ENCODE data around the gene PPP6R2.
A peak's percentile ranks its signal among the peaks of the same experiment; 100 is the strongest.

PPP6R2 gene, protein sequence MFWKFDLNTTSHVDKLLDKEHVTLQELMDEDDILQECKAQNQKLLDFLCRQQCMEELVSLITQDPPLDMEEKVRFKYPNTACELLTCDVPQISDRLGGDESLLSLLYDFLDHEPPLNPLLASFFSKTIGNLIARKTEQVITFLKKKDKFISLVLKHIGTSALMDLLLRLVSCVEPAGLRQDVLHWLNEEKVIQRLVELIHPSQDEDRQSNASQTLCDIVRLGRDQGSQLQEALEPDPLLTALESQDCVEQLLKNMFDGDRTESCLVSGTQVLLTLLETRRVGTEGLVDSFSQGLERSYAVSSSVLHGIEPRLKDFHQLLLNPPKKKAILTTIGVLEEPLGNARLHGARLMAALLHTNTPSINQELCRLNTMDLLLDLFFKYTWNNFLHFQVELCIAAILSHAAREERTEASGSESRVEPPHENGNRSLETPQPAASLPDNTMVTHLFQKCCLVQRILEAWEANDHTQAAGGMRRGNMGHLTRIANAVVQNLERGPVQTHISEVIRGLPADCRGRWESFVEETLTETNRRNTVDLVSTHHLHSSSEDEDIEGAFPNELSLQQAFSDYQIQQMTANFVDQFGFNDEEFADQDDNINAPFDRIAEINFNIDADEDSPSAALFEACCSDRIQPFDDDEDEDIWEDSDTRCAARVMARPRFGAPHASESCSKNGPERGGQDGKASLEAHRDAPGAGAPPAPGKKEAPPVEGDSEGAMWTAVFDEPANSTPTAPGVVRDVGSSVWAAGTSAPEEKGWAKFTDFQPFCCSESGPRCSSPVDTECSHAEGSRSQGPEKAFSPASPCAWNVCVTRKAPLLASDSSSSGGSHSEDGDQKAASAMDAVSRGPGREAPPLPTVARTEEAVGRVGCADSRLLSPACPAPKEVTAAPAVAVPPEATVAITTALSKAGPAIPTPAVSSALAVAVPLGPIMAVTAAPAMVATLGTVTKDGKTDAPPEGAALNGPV

DNA sequence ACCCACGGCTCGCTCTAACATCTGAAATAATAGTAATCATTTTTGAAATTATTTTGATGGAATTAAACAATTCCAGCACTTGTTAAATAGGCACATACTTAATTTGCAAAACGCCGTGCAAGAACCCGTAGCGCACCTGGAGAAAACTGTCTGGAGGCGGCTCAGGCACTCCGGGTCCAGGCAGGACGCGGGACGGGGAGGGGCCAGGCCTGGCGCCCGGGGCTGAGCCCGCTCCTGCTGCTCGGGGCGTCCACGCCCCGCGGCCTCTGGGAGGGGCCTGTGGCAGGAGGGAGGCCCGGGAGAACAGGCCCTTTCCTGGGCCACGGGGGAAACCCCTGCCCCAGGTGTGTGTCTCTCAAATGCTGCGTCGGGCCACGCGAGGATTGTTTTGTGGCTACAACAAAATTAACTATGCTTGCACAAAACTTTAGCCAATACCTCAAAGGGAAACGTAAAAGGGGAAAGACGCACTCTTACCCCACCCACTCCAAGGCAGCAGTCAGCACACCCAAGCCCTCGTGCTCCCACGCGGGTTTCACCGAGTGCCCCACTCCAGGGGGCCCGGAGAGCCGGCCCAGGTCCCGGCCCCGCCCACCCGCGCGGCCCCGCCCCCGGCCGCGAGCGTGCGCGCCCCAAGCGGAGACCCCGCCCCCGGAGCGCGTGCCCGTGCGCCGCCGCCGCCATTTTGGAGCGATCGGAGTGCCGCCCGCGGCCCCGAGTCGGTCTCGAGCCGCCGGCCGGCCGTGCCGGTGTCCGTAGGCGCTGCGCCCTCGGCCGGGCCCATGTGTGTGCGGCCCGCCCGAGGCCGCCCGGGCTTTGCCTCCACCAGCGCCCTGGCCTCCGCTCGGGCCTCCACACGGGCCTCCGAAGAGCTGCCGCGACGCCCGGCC is at the start of gene PPP6R2:
Gene PPP6R2, plus strand, starts transcription at position 677 of the 890 bp plus-strand sequence. CDS start 50,582 bp downstream, outside the sequence.
- DNase-seq = peak; percentile 44

DNA sequence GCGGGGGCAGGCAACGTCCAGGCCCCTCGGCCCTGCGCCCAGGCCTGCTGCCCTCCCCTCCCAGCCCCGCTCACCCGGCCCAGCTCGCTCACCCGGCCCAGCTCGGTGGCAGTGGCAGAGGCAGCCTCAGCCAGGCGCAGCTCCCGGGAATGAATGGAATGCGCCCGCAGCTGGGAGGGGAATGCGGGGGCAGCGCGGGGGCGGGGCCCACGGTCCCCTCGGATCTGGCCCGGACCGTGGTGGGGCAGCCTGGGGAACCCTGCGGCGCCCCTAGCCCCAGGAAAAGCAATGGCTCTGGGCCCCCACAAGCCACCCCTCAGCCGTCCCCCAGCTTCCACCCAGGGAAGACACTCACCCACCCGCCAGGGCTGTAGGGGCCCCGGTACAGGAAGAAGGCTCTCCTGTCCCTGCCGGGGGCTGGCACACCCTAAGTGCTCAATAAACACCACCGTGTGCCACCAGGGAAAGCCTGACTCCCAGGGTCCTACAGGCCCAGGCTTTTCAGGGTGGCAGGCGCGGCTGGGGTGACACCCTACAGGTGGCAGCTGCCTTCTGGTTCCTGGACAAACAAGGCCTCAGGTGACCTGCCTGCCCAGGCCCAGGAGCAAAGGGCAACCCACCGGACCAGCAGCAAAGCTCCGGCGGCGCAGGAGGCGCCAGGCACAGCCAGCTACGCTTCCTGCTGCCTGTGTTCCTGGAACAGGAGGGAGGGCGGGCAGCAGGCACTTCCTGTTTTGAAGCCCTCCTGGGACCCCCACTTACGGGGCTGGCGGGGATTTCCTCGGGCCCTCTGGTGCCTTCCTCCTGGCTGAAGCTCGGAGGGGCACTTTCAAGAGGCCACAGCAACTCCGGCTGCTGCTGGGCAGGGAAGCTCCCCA is 49.4 kb upstream of the PPP6R2 start:
- DNase-seq = no peak

DNA sequence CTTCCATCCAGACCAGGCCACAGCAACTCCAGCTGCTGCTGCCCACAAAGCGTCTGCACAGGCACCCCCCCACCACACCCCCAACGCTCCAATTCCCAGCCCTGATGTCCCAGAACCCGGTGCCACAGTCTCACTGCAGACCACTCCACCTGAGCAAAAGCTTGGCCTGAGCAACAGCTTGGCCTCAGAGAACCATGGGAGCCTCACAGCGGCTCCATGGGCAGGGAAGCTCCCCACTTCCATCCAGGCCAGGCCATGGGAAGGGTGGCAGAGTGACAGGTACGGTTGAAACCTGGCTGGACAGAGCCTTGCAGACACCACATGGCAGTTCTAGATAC is 48.8 kb upstream of the PPP6R2 start:
- DNase-seq = no peak

DNA sequence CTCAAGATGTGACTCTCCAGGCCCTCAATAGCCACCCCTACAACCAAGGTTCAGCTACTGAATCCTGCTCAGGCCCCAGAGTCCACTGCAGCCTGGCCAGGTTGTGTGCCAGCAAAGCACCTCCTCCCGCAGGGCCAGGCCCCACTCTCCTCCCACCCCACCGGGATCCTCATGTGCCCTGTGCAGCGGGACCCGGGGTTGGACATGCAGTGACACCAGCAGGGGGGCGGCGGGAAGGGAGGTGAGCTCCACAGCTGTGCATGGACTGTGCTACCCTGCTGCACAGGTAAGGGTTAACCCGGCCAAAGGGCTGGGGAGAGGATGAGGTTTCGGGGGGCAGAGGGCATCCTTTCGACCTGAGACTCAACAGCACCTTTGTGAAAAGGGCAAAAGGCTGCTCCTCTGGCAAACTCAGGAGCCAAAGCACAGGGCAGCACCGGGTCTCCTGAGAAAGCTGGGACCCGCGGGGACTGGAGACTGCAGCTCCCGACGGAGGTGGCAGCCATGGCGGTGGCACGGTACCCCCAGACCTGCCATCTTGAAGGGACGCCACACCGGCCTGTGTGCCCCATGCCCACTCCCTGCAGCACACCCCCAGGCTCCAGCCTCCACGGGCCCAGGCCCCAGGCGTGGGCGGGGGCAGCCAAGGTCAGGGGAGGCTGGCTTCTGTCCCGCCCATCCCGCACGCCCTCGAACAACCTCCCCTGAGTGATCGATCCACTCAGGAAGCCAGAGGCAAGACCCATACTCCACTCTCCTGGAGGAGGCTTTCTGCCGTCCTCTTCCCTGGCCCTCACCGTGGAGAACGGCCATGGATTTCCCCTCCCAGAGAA is 46.3 kb upstream of the PPP6R2 start:
- DNase-seq = no peak

DNA sequence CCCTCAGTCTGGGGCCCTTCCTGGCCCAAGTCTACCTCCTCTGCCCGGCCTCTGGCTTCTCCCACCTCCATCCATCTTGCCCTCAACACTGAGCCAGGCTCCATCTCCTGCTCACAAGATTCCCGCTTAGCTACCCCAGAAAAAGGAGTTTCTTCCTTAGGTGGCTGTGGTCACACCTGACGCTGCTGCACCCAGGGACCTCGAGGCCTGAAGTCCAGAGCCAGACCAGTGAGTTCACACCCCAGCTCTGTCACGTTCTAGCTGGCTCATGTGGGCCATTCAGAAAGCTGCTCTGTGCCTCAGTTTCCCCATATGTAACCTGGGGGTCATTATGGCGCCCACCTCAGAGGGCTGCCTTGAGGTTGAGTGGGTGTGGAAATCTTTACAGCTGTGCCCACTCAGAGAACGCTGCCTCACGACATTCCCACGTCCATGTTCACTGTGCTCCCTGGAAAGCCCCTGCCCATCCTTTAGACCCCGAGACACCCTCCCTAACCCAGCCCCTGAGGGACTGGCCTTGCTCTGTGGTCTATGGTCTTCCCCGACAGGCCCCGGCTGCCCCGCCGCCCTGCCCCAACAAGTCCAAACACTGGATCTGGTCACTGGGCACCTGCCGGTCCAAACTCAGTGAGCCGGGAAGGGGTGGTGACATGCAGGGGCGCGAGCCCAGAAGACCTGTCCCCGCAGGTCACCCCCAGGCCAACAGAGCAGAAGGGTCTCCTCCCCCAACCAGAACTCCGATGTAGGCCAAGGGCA is 45.4 kb upstream of the PPP6R2 start:
- DNase-seq = no peak

DNA sequence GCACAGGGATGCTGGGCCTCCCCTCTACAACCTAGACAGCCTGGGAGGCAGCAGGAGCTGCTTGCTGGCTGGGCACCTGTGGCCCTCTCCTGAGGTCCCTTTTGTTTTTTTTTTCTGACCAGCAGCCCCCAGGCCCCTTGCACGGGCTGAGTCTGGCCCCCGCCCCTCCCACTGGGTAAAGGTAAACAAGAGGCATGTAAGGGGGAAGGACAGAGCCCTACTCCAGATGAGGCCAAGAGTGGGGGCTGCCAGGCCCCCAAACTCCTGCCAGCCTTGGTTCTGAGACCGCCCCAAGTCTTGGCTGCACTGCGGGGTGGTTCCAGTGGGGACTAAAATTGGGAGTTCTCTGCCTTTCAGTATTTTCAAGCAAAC is 44.9 kb upstream of the PPP6R2 start:
- DNase-seq = no peak

DNA sequence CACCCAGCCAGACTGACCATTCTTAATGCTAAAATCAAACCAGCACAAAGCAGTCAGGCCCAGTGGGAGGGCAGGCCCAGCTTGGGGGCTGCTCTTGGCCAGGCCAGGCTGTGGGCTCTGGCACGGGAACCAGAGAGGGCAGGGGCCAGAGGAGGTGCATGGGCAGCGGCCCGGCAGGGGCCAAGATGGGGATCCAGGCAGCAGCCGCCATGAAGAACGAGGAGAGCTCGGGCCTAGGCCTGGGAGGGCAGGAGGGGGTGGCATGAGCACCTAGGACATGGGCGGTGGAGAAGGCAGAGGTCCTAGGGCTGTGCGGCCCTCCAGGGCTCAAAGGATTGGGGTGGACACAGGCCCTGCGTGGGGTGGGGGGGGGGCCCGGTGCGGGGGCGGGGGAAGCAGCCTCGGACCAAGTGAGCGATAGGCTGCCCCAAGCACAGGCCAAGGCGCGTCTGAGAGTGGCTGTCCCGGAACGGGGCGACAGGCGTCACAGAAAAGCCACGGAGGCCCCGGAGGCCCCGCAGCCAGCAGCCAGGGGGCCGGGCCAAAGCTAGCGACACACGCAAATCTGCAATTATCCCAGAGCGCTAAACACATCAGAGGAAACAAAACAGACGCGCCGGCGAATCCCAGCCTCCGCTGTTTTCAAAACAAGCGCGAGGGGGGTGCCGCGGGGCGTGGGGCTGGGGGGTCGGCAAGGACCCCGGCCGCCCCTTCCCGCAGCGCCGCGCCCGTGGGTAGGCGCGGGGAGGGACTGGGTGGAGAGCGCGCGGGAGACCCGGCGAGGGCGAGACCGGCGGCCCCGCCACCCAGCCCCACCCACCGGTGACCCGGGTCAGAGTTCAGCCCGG is 44.0 kb upstream of the PPP6R2 start:
- no peak for DNase-seq

DNA sequence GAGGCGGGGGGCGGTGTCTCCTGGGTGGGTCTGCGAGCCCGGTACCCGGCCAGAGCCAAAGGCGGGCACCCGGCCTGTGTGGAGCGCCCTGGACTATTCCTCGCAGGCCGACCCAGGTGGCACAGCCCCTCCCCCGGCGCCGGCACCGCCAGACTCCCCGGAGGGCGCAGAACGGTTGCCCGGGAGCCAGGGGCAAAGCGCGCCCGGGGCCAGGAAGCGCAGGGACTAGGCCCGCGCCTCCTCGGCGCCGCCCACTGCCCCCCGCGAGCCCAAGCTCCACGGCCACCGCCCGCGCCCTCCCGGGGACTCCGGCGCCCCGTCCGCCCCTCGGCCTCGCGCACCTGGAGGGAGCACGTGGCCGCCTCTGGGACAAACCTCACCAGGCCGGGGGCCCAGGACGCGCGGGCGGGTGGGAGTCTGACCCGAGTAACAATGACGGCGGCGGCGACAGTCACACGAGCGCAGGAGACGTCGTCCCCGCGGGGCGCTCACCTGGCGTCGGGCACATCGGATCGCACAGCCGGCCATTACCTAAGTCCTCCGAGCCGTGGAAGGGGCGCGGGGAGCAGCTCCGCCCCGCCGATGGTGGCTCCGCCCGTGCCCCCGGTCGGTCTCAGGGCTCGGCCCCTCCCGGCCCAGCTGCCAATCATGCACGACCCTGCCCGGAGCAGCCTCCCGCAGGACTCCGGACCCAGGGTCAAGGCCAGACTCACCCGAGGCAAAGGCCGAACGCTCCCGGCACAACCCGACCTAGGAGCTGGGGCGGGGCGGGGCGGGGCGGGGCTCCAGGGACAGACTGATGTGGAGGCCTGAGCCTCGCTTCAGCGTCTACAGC is 43.1 kb upstream of the PPP6R2 start:
- no peak for DNase-seq

DNA sequence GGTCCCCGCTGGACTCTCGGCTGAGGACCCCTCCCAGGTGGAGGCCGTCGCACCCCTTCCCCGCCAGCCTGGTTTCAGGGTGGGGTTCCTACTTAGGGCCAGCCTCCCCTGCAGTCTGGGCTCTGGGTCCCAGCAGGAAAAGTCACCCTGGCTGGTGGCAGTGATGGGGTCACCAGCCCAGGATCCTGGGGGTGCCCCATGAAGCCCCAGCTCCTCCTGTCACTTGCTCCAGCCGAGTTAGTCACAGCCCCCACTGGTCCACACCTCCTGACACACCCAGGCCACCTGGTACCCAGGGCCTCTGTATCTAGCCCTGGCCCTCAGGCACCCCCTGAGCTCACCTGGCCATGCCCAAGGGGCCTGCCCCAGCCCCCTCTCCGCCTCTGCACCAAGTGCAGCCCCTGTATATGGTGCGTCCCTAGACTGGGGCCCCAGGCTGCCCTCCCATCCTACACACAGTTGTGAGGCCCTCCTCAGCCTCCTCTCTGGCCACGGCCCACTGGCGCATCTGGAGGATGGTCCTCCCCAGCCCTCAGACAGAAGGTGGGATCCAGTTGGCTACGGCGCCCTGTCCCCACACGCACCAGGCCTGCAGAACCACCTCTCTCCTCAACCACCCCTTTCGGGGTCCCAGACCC is 42.4 kb upstream of the PPP6R2 start:
- no peak for DNase-seq

DNA sequence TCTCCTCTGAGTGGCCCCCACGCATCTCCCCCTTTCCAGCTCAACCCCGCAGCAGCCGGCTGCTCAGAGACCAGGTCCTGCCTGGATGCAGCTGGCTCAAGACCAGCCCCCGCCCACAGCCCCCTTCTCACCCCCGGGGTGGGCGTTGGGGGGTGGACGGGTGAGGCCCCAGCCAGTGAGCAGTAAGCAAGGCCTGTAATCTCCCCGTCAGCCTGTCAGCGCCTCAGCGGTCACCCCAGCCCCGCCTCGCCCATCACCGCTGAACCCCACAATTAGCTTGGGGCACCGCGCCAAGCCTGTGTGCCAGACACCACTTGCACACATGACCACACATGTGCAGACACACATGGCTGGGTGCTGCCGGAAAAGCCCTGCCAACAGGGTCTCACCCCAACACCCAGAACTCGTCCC is 41.5 kb upstream of the PPP6R2 start:
- DNase-seq = no peak

DNA sequence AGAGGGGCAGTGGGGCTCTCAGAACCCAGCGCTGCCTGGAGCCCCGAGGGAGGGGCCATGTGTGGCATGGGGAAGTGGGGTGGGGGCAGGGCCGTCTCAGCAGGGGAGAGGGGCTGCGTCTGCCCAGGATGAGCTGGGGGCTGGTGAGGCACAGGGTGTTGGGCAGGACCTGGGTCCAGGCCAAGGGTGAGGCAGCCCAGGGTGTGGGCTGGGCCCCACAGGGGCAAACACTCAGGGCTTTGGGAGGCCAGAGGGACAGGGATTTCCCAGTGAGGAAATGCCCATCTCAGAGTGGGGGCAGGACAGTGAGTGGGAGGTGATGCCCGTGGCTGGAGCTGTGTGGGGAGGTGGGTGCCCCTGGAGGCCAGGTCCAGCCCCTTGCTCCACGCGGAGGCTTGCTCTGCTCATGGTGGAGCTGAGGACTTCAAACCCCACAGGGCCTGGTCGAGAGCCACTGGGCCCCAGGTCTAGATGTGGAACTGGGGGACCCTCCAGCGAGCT is 41.0 kb upstream of the PPP6R2 start:
- no peak for DNase-seq

DNA sequence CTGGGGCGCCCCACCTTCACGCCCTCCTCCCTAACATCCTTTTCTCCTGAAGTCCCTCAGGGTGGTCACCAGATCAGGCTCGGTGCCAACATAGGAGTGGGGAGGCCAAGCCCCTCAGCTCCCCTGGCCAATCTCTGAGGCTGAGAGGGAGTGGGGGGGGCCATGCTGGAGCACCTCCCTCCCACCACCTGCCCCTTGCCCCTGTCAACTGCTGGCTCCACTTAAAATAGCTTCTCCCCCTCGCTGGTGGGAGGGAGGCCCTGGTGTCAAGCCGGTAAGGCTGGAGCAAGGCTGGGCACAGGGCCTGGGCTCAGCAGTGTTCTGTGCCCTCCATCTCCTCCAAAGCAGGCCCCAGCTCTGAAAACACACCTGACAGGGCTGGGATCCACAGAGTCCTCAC is 40.6 kb upstream of the PPP6R2 start:
- DNase-seq = no peak

DNA sequence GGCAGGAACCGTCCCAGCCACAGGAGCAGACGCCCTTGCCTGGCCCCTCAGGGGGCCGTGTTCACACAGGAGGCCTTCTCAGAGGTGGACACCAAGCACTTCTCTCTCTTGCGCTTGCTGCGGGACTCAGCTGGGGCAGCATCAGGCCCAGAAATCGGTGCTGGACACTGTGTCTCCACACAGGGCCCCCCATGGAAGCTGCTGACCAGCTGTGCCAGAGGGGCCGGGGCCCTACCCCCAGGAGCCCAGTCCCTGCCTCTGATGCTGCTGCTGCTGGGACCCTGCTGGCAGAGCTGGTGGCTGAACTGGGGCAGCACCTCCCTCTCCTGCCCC is 39.6 kb upstream of the PPP6R2 start:
- DNase-seq = no peak

DNA sequence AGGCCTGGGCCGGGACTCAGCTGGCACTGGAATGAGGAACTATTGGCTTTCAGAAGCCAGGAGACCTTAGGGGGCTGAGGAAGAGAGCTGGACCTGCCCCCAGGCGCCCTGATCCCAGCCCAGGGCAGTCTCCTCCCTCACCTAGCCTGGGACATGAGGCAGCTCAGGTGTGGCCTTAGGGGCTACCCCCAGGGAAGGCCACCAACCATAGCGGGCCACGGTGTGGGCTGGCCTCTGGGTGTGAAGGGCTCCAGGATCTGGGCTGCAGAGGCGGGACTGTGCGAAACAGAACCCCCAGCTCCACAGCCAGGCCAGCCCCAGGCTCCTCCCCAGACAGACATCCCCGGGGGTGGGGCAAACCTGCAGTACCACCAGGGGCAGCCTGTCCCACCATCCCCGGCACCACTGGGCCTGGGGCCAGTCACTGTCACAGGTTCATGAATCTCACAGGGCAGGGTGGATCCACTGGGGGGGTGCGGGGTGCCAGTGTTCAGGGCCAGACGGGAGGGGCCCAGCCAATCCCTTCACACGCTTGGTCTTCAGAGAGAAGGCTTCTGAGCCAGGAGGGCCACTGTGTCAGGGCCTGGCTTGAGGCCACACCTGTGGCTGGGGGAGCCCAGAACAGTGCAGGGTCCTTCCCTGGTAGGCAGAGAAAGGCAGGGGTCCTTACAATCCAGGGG is 39.1 kb upstream of the PPP6R2 start:
- DNase-seq = no peak

DNA sequence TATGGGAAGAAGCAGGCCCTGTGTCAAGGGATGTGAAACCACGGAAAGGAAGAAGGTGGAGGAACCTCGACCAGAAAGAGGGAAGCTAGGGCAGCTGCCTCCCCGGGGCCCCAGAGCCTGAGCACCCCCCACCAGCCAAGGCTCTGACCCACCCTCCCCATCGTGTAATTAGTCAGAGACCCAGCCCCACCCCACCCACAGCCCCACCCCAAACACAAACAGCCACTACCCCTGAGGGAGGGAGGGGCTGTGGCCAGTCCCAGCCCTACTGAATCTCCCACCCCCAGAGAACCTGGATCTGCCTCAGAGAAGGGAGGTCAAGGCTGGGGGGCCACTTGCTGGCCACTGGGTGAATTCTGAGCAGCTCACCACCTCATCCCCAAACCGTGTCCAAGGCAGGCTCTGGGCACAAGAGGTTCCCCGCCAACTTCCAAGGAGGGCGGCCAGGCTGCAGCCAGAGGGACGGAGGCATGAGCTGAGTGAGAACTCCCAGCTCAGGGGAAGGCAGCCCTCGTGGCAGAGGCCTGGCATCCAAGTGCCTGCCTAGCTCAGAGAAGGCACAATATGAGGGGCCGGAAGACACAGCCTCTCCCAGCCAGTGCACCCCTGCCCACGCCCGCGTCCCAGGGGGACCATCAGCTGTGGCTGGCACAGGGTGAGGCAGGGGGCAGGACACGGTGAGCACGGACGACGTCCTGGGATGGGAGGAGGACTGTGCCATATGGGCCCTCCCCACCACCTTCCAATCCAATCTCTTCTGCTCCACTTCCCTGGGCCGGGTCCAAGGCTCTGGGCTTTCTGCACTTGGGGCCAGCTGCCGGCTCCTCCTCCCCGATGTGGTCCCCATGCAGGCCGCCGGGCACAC is 38.4 kb upstream of the PPP6R2 start:
- DNase-seq = no peak

DNA sequence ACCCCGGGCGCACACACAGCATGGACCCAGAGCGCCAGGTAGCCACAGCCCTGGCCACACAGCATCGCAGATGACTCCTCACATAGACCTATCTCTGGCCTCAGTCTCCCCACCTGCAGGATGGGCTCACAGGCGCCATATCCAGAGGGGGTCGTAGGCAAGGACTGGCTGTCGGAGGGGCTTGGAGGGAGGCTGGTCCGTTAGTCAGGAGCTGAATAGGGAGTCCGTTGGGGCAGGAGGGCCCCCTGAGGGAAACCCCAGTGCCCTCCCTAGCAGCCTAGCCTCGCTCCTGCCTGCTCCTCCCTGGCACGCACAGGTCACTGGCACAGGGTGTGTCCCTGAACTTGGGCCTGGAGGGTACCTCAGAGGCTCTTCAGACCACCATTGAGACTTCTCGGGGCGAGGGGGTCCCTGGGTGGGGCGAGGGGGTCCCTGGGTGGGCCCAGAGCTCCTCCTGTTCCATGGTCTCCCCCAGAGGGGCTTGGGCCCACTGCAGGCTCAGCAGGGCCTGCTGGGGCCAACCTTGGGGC is 37.7 kb upstream of the PPP6R2 start:
- no peak for DNase-seq
